Activated CD8-positive, alpha-beta memory T cell treated with anti-CD3 and anti-CD28 coated beads, Interleukin-2, amount 50 U/mL, for 4 hours (primary cell): ENCODE measurements around the gene RTN4.

Experiments used
- DNase-seq: peaks from one replicate; pipeline ENCODE4 v3.0.0-alpha.2; 2020

Gene RTN4

GRCh38 chr2:54966837-54967236 is 83.4 kb downstream of the RTN4 start:
- DNase-seq = no peak

DNA sequence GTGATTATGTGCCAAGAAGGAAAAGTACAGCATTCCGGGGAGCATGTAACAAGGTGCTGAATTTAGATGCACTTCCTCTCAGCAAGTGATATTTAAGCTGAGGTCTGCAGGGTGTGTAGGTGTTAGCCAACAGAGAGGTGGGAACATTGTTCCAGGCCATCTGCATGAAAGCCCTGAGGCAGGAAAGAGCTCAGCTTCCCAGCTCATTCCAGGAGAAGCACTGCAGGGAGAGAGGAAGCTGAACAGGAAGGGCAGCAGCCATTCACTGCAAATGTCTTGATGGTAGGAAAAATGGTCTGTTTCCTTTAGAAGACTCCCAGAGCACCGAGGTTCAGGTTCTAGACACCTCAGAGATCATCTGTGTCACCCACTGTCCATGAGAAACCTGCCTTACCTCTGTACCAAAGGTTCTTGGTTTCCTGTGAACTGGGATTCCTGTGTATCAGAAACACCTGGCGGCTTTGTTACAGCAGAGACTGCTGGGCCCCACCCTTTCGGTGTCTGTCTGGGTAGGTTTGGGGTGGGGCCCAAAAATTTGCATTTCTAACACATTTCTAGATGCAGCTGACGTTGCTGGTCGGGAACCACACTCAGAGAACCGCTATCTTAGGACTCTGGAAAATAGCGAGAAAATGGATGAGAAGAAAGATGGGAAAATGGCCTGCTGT is 84.0 kb downstream of the RTN4 start:
- no peak for DNase-seq

- no peak for DNase-seq
Measured at GRCh38 chr2:54965425-54965824, 84.8 kb downstream of the RTN4 start.

DNA sequence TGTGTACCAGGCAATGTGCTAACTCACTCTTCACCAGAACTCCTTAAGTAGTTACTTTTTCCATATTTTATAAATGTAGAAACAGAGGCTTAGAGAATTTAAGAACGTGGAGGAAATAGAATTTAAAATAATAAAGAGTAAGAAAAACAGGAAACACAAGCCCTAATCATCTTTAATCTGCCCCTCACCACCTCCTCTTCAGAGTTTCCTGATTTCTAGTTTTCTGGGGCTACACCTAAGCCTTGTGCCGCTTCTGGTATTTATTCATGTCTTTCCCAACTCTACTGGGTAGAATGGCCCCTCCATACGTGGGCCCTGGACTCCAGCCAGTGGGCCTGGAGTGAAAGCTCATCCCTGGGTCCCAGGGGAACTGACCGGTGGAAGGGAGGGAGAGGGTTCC is 85.4 kb downstream of the RTN4 start:
- no peak for DNase-seq

- DNase-seq = no peak
Measured at GRCh38 chr2:54964271-54964670, 86.0 kb downstream of the RTN4 start.

DNA sequence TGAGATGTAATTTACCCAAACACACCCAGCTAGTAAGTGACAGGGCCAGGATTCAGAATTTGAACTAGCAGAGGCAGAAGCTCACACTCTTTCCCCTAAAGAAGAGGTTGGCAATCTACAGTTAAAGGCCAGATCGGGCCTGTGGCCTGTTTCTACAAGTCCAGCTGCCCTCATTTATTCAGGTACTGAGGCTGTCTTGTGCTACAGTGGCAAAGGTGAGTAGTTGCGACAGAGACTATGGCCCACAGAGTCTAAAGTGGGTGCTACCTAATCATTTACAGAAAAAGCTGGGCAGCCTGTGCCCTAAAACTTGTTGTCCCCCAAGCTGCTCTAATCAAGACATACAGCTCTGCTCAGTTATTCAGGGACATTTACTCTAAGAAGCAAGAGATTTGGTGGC is 86.8 kb downstream of the RTN4 start:
- DNase-seq = no peak

DNA sequence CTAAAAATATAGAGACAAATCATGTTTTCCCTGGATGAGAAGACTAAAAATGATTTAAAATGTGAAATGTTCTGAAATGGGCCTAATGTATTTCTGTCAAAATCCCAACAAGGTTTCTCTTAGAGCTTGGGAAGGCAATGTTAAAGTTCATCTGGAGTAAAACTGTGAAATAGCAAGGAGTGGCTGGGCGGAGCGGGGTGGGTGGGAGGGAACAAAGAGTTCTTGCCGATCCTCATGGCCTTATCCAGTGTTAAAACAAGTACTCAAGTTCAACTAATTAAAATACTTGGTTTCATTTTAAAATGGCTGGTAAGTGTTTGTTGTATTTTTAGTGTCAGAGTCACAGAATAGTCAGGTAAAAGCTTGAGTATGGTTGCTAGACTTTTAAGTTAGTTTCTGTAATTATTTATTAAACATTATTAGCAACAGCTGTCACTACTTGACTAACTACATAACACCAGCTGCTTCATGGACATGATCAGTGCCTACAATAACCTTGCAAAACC is 87.3 kb downstream of the RTN4 start:
- no peak for DNase-seq

DNA sequence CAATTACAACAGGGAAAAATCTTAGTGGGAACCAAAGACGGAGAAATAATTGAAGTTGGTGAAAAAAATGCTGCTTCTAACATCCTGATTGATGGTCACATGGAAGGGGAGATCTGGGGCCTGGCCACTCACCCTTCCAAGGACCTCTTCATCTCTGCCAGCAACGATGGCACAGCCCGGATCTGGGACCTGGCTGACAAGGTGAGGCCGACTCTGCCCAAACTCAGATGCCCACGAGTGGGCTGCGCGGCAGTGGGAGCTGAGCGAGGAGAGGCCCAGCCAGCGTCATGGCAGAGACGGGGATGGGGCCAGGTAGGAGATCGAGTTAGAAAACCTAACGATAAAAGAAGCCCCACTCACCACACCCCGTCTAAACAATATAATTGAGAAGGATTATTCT is 87.7 kb downstream of the RTN4 start:
- no peak for DNase-seq

GRCh38 chr2:54960164-54960563 is 90.1 kb downstream of the RTN4 start:
- no peak for DNase-seq

- no peak for DNase-seq
Measured at GRCh38 chr2:54958717-54959371, 91.4 kb downstream of the RTN4 start.

DNA sequence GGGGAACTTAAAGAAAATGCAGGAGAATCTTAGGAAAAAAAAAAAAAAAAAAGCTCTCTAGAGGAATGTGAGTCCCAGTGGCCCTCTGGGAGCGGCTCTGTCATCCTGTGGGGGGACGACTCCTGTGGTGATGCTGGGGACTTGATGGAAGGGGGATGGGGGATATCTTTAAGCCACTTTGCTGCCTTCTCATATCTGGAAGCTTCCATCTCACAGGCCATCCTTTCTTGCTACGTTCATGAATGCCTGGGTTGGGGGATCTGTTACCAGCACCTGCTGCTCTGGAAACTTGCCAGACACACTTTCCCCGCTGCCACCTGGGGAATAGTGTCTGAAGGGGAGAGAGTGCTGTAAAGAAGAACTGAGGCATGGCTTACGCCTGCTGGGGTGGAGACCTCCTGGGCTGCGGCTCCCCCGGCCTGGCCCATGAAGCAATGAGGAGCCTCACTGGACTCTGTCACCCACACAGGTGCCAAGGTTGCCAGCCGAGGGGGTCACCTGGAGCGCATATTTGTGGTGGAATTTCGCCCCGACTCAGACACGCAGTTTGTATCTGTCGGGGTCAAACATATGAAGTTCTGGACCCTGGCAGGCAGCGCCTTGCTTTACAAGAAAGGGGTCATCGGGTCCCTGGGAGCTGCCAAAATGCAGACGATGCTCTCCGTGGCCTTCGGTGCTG is 92.8 kb downstream of the RTN4 start:
- no peak for DNase-seq

DNA sequence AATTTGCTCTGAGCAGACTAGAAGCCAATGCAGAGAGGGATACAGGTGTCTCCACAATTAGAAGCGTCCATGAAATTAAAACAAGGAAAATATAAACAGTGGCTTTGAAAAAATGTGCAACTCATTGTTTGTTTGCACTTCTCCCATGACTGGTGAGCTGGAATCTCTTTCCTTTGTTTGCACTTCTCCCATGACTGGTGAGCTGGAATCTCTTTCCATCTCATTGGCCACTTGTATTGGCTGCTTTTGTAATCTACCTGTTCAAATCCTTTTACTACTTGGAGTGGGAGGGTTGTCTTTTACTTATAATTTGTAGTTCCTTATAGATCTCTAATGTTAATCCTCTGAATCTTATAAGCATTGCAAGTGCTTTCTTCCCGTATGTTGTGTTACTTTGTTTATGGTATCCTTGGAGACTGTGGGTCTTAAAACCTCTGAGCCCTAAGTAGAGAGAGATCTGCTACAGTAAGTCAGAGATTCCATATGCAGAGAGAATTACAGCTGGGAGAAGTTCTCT is 94.1 kb downstream of the RTN4 start:
- DNase-seq = no peak

GRCh38 chr2:54955358-54956110 is 94.7 kb downstream of the RTN4 start:
- no peak for DNase-seq

DNA sequence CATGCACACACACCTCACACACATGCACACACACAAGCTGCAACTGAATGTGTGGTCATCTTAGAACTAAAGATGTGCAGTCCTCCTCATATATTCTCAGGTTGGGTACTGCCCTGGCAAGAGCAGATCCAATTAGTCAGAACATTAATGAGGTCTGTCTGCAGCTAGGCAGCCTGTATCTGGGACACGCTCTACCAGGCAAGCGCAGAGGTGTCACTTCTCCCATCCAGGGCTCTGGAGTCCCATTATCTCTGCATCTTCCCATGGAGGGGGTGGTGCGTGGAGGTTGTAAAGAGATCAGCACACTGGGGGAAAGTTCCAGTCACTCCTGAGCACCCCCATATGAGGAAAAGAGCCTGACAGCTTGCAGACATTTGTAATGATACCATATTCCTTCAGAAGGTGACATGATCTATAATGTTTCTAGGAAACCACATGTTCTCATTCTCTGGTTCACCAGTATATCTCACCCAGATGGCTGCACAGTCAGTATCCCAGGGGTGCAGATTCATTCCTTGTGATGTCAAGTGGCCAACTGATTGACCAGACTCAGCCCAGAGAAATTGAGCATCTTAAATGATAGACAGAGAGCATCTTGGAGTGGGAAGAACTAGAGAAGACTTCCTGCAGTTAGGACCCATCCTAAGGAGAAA is 95.4 kb downstream of the RTN4 start:
- DNase-seq = no peak

DNA sequence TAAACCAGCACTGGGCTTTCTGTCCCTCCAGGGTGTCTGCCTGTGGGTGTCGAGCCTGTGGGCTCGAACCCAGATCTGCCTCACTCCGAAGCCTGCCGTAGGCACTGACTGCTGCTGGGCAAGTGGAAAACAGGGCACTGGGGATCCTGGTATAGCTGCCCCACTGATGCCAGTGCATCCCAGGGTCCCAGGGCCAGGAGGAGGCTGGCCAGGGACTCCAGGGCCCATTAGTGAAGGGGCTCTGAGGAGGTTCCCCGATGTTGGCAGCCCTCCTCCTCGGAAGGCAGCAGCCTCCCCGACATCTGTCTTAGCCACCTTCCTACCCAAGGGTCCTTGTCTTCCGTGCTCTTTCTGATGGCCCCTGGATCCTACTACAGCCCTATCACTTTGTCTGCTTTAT is 96.1 kb downstream of the RTN4 start:
- DNase-seq = no peak

GRCh38 chr2:54952978-54953456 is 97.2 kb downstream of the RTN4 start:
- DNase-seq = no peak

- no peak for DNase-seq
Measured at GRCh38 chr2:54952425-54952824, 97.8 kb downstream of the RTN4 start.

DNA sequence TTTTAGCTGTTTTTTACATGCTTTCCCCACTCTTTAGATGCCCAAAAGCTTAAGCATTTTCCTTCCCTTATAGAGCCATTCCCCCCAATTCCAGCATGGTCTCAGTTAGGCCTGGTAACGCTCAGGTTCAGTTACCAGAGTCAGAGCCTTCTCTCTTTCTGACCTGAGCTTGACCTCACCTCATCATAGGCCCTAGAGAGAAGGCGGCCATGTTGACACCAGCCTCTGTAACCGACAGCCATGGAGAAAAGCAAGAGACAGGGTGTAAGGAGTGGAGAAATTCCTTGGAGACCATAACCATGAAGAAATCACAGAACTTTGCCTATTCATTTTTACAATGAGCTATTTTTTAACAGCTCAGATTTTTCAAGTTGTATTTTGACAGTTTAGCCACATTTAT is 99.4 kb downstream of the RTN4 start:
- DNase-seq = no peak

GRCh38 chr2:54949431-54949830 is 100.8 kb downstream of the RTN4 start:
- no peak for DNase-seq

DNA sequence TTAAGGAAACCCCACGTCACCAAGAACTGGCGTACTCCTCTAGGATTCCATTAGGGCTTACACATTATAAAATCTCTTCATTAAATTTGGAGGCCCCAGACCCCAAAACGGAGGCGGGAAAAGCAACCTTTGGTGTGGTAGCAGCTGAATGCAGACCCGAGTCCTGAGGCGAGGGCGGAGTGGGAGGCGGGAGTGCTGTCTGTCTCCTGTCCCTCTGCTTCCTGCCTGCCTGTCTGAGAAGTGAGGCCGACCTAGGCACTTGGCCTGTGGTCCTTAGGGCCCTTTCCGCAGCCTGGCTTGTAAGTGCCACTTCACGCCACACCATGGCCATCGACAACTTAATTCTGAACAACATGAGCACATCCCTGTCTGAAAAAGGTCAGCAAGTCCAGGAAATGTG is 102.1 kb downstream of the RTN4 start:
- no peak for DNase-seq

DNA sequence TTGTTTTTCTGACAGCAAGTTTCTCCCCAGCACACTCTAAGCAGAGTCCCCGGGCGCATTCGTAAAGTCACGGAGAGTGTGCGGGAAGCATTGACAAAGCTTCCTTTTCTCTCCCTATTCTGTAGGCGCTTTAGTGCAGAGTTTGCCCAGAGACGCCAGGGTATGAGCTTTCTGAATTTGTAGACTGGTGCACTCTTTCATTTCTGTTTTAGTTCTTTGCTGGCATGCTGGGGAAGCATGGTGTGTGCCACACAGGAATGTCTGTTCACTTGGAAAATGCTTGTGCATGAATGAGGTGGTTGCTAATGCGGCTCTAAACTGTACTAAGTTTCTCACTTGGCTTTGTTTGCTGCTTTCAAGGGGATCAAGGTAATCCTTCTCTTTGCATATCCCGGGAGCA is 102.6 kb downstream of the RTN4 start:
- no peak for DNase-seq

GRCh38 chr2:54947136-54947535 is 103.1 kb downstream of the RTN4 start:
- DNase-seq = no peak
